Measurements from ENCODE around the gene S100A13. TPM values are rescaled to one million over a fixed set of nuclear protein-coding genes. Genes with fewer than 3 reads are reported as not detected.
A peak's percentile ranks its signal among the peaks of the same experiment; 100 is the strongest.

Gene S100A13
- total RNA-seq, 5 donors from 2014 or later (not counting 1 experiment from before 2014, with no cell fraction given): 4.0 to 5.3 (median 4.2) TPM

GRCh38 chr1:153633161-153633753 lies 6.0 kb upstream of the S100A13 start:
- Mint-ChIP-seq H3K4me1 (peaks cover 38 to 42% (median 38%) of the 10 kb centered on the region in 3 donors), H3K27ac (peak overlapping the region; percentile 99 to 100)
- peak in 1 of 35 experiments; percentile 19 for DNase-seq

GRCh38 chr1:153631047-153632022 lies 4.0 kb upstream of the S100A13 start:
- POLR2A ChIA-PET: interaction anchor here (0.6 to 0.7 kb wide), 2 partner anchors 63 to 119 kb away, joined by 4 to 6 read pairs; no protein-coding TSS in a partner anchor
- Mint-ChIP-seq H3K27me3 (peaks cover 5 to 10% of the 10 kb centered on the region in 2 donors), H3K4me1 (peaks cover 23 to 29% (median 28%) of the 10 kb centered on the region in 3 donors), H3K36me3 (peaks cover 5% of the 10 kb centered on the region), H3K27ac (no peak overlapping the region), H3K9me3 (no peaks in the 10 kb centered on the region), H3K4me3 (no peak overlapping the region)
- DNase-seq (no peak), ATAC-seq (replicated peaks in 1 of 4) (no peak)
- H3K36me3 ChIP-seq (ENCODE audit: control insufficient read depth in 2 of 2, extremely low read depth in 1 of 2, insufficient read depth in 1 of 2, low read length in 1 of 2): peaks cover 0 to 3% of the 10 kb centered on the region in 2 donors
- H3K4me1 ChIP-seq (ENCODE audit: control insufficient read depth in 1 of 2, extremely low read depth in 1 of 2, insufficient read depth in 2 of 2, low read length in 2 of 2): peaks cover 6 to 30% of the 10 kb centered on the region in 2 experiments
- no peak overlapping the region for H3K4me3 ChIP-seq (ENCODE audit: control insufficient read depth in 1 of 2, extremely low read depth in 1 of 2, low read length in 1 of 2)
- CTCF ChIA-PET: no interaction called here
- H3K9me3 ChIP-seq: no peaks in the 10 kb centered on the region
- H3K27me3 ChIP-seq (replicated peaks in 1 of 2; ENCODE audit: control insufficient read depth in 2 of 2, extremely low read depth in 1 of 2, insufficient read depth in 2 of 2, low read length in 1 of 2): peaks cover 0 to 17% of the 10 kb centered on the region in 2 experiments
- WGBS (ENCODE audit: insufficient coverage): 57% methylated on average over 1 of the region's 10 CpGs
- no peak overlapping the region for H3K27ac ChIP-seq (ENCODE audit: low read length)

More at GRCh38 chr1:153633161-153633753, 6.0 kb upstream of the S100A13 start:
- ATAC-seq (replicated peaks in 1 of 4): no peak
- POLR2A ChIA-PET: interaction anchor here in 1 of 2 donors (0.6 to 1.9 kb wide), 11 partner anchors 10 to 590 kb away, joined by 3 to 9 read pairs (median 4); partner anchors contain the start of genes INTS3, JTB, S100A4 and SNAPIN
- H3K4me3 ChIP-seq (ENCODE audit: control insufficient read depth in 1 of 2, extremely low read depth in 1 of 2, low read length in 1 of 2): peak overlapping the region in 1 of 2 donors; percentile 96
- Mint-ChIP-seq H3K4me3 (peak overlapping the region; percentile 97 to 100 (median 98)), H3K9me3 (no peaks in the 10 kb centered on the region), H3K36me3 (peaks cover 16% of the 10 kb centered on the region), H3K27me3 (no peaks in the 10 kb centered on the region)
- H3K9me3 ChIP-seq: no peaks in the 10 kb centered on the region
- CTCF ChIA-PET: interaction anchor here in 1 of 2 donors (0.6 to 1.5 kb wide), 7 partner anchors 26 to 354 kb away, joined by 3 to 10 read pairs (median 6); partner anchors contain the start of genes INTS3, RAB13 and SNAPIN
- peaks cover 4 to 23% of the 10 kb centered on the region in 2 donors for H3K36me3 ChIP-seq (ENCODE audit: control insufficient read depth in 2 of 2, extremely low read depth in 1 of 2, insufficient read depth in 1 of 2, low read length in 1 of 2)
- 98% methylated on average over 7 of the region's 18 CpGs for WGBS (ENCODE audit: insufficient coverage)
- peaks cover 6 to 30% of the 10 kb centered on the region in 2 experiments for H3K4me1 ChIP-seq (ENCODE audit: control insufficient read depth in 1 of 2, extremely low read depth in 1 of 2, insufficient read depth in 2 of 2, low read length in 2 of 2)
- H3K27me3 ChIP-seq (replicated peaks in 1 of 2; ENCODE audit: control insufficient read depth in 2 of 2, extremely low read depth in 1 of 2, insufficient read depth in 2 of 2, low read length in 1 of 2): no peaks in the 10 kb centered on the region
- H3K27ac ChIP-seq (ENCODE audit: low read length): peak overlapping the region; percentile 99

GRCh38 chr1:153630384-153630783 lies 3.1 kb upstream of the S100A13 start:
- Histone ChIP-seq H3K27me3 (replicated peaks in 1 of 2; ENCODE audit: control insufficient read depth in 2 of 2, extremely low read depth in 1 of 2, insufficient read depth in 2 of 2, low read length in 1 of 2) (peaks cover 0 to 24% of the 10 kb centered on the region in 2 experiments), H3K4me3 (ENCODE audit: control insufficient read depth in 1 of 2, extremely low read depth in 1 of 2, low read length in 1 of 2) (no peak overlapping the region), H3K4me1 (ENCODE audit: control insufficient read depth in 1 of 2, extremely low read depth in 1 of 2, insufficient read depth in 2 of 2, low read length in 2 of 2) (peaks cover 2 to 20% of the 10 kb centered on the region in 2 experiments), H3K9me3 (no peaks in the 10 kb centered on the region), H3K36me3 (ENCODE audit: control insufficient read depth in 2 of 2, extremely low read depth in 1 of 2, insufficient read depth in 1 of 2, low read length in 1 of 2) (no peaks in the 10 kb centered on the region), H3K27ac (ENCODE audit: low read length) (no peak overlapping the region)
- Mint-ChIP-seq H3K36me3 (peaks cover 5% of the 10 kb centered on the region), H3K27me3 (peaks cover 7 to 12% of the 10 kb centered on the region in 2 donors), H3K4me1 (peaks cover 15 to 28% (median 22%) of the 10 kb centered on the region in 3 donors), H3K27ac (peak overlapping the region in 1 of 2 donors; percentile 28), H3K4me3 (no peak overlapping the region), H3K9me3 (no peaks in the 10 kb centered on the region)
- CTCF ChIA-PET: no interaction called here
- DNase-seq (no peak), ATAC-seq (replicated peaks in 1 of 4) (no peak)
- POLR2A ChIA-PET: interaction anchor here in 1 of 2 donors (0.6 kb wide), 1 partner anchor 11 kb away, joined by 3 read pairs; no protein-coding TSS in a partner anchor
- 92% methylated on average over 5 of the region's 7 CpGs for WGBS (ENCODE audit: insufficient coverage)

GRCh38 chr1:153629971-153630370 lies 2.7 kb upstream of the S100A13 start:
- Histone ChIP-seq H3K4me1 (ENCODE audit: control insufficient read depth in 1 of 2, extremely low read depth in 1 of 2, insufficient read depth in 2 of 2, low read length in 2 of 2) (peaks cover under 1 to 16% of the 10 kb centered on the region in 2 experiments), H3K9me3 (no peaks in the 10 kb centered on the region), H3K27ac (ENCODE audit: low read length) (no peak overlapping the region), H3K36me3 (ENCODE audit: control insufficient read depth in 2 of 2, extremely low read depth in 1 of 2, insufficient read depth in 1 of 2, low read length in 1 of 2) (no peaks in the 10 kb centered on the region), H3K4me3 (ENCODE audit: control insufficient read depth in 1 of 2, extremely low read depth in 1 of 2, low read length in 1 of 2) (no peak overlapping the region), H3K27me3 (replicated peaks in 1 of 2; ENCODE audit: control insufficient read depth in 2 of 2, extremely low read depth in 1 of 2, insufficient read depth in 2 of 2, low read length in 1 of 2) (peaks cover 0 to 24% of the 10 kb centered on the region in 2 experiments)
- no CpG with 5 or more reads among the region's 1 CpG for WGBS (ENCODE audit: insufficient coverage)
- Mint-ChIP-seq H3K27ac (no peak overlapping the region), H3K4me1 (peaks cover 14 to 28% (median 21%) of the 10 kb centered on the region in 3 donors), H3K27me3 (peaks cover 7 to 12% of the 10 kb centered on the region in 2 donors), H3K4me3 (no peak overlapping the region), H3K9me3 (no peaks in the 10 kb centered on the region), H3K36me3 (peaks cover 4% of the 10 kb centered on the region)
- ATAC-seq (replicated peaks in 1 of 4) (no peak), DNase-seq (no peak)
- ChIA-PET CTCF (no interaction called here), POLR2A (interaction anchor here in 1 of 2 donors (0.6 kb wide), 1 partner anchor 11 kb away, joined by 3 read pairs; no protein-coding TSS in a partner anchor)

GRCh38 chr1:153629343-153629665 lies 2.0 kb upstream of the S100A13 start:
- 83% methylated on average over 4 of the region's 5 CpGs for WGBS (ENCODE audit: insufficient coverage)
- ATAC-seq (replicated peaks in 1 of 4): no peak
- H3K4me1 ChIP-seq (ENCODE audit: control insufficient read depth in 1 of 2, extremely low read depth in 1 of 2, insufficient read depth in 2 of 2, low read length in 2 of 2): peaks cover 0 to 13% of the 10 kb centered on the region in 2 experiments
- no peak for DNase-seq
- Mint-ChIP-seq H3K4me1 (peaks cover 12 to 24% (median 19%) of the 10 kb centered on the region in 3 donors), H3K4me3 (no peak overlapping the region), H3K27me3 (peaks cover 7 to 12% of the 10 kb centered on the region in 2 donors), H3K9me3 (no peaks in the 10 kb centered on the region), H3K36me3 (peaks cover under 1% of the 10 kb centered on the region), H3K27ac (no peak overlapping the region)
- peaks cover 0 to 24% of the 10 kb centered on the region in 2 experiments for H3K27me3 ChIP-seq (replicated peaks in 1 of 2; ENCODE audit: control insufficient read depth in 2 of 2, extremely low read depth in 1 of 2, insufficient read depth in 2 of 2, low read length in 1 of 2)
- POLR2A ChIA-PET: no interaction called here
- H3K9me3 ChIP-seq: no peaks in the 10 kb centered on the region
- H3K27ac ChIP-seq (ENCODE audit: low read length): no peak overlapping the region
- CTCF ChIA-PET: no interaction called here
- H3K4me3 ChIP-seq (ENCODE audit: control insufficient read depth in 1 of 2, extremely low read depth in 1 of 2, low read length in 1 of 2): no peak overlapping the region
- no peaks in the 10 kb centered on the region for H3K36me3 ChIP-seq (ENCODE audit: control insufficient read depth in 2 of 2, extremely low read depth in 1 of 2, insufficient read depth in 1 of 2, low read length in 1 of 2)
